Ishikawa (cell line): ENCODE data around the gene SH2D7.

ENCODE experiments used
- CEBPB ChIP-seq: IDR thresholded peaks from 2 replicates; pipeline ENCODE4 v1.6.1; 2012
- EGR1 ChIP-seq: IDR thresholded peaks from 2 replicates; pipeline ENCODE4 v1.6.1; 2012
- EP300 ChIP-seq: IDR thresholded peaks from 2 replicates; pipeline ENCODE4 v1.6.1; 2012; ENCODE audit warnings: borderline replicate concordance
- FOXM1 ChIP-seq: IDR thresholded peaks from 2 replicates; pipeline ENCODE4 v1.6.1; 2012; ENCODE audit warnings: low read depth, borderline replicate concordance
- MAX ChIP-seq: IDR thresholded peaks from 2 replicates; pipeline ENCODE4 v1.6.1; 2012
- RAD21 ChIP-seq: IDR thresholded peaks from 2 replicates; pipeline ENCODE4 v1.6.1; 2012; ENCODE audit warnings: low read depth
- REST ChIP-seq: IDR thresholded peaks from 2 replicates; pipeline ENCODE4 v1.6.1; 2012; ENCODE audit warnings: low read depth, mild to moderate bottlenecking
- TAF1 ChIP-seq: IDR thresholded peaks from 2 replicates; pipeline ENCODE4 v1.6.1; 2012; ENCODE audit warnings: low read depth, mild to moderate bottlenecking
- TCF12 ChIP-seq: IDR thresholded peaks from 2 replicates; pipeline ENCODE4 v1.6.1; 2012; ENCODE audit warnings: low read depth
- TEAD4 ChIP-seq: IDR thresholded peaks from 2 replicates; pipeline ENCODE4 v1.6.1; 2012
- USF1 ChIP-seq: IDR thresholded peaks from 2 replicates; pipeline ENCODE4 v1.6.1; 2012
- YY1 ChIP-seq: IDR thresholded peaks from 2 replicates; pipeline ENCODE4 v1.6.1; 2012; ENCODE audit warnings: low read depth
- ZBTB7A ChIP-seq: IDR thresholded peaks from 2 replicates; pipeline ENCODE4 v1.6.1; 2012; ENCODE audit warnings: low read depth

- TF ChIP-seq EP300 (no peak), MAX (no peak), YY1 (no peak), EGR1 (no peak), USF1 (no peak), REST (no peak), CEBPB (no peak), RAD21 (no peak), TEAD4 (no peak), TAF1 (no peak), FOXM1 (no peak), TCF12 (no peak), ZBTB7A (no peak)
These were observed 9.2 kb downstream of the SH2D7 start for GRCh38 chr15:78101423-78102105.
